HG03280 (cell line): ENCODE measurements around the gene MYO1F.
"Not testable (repeated sequence)": the region's sequence is repeated elsewhere in the genome, so short reads cannot be mapped to it uniquely, and the experiment has no call there.

Experiments used
- ATAC-seq: cut with Tn5 transposase; IDR thresholded peaks from one replicate; pipeline ENCODE4 v1.9.1; 2021; ENCODE audit warnings: mild to moderate bottlenecking, moderate library complexity; ENCODE audit not compliant: unreplicated experiment

Gene MYO1F

DNA sequence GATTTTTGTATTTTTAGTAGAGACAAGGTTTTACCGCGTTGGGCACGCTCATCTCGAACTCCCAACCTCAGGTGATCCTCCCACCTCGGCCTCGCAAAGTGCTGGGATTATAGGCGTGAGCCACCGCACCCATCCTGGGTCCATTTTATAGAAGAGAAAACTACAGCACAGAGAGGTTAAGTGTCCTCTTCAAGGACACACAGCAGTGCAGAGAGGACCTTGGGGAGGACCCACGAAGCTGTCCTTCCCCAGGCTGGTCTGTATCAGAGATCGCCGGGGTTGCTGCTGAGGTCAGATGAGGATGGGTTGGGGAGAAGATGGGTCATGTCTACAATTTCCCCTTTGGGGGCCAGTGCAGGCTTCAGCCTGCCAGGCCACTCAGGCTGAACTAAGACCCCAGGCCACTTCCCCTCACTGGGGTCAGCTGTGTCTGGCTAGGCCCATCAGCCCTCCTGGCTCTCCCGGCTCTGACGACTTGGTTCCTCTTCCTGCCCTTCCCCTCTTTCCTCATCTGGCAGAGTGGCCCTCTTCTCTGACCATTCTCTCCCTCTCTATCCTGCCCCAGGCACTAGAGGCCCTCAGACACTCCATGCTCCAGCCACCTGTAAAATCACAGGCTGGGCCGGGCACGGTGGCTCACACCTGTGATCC is 9.6 kb downstream of the MYO1F start:
- no peak for ATAC-seq

DNA sequence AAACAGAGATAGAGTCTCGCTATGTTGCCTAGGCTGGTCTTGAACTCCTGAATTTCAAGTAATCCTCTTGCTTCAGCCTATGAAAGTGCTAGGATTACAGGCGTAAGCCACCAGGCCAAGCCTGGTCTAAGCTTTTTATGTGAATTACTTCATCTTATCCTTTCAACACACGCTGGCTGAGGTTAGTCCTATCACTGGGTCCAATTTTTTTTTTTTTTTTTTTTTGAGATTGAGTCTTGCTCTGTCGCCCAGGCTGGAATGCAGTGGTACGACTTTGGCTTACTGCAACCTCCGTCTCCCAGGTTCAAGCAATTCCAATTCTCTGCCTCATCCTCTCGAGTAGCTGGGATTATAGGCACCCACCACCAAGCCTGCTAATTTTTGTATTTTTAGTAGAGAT is 10.4 kb downstream of the MYO1F start:
- ATAC-seq, result no peak

DNA sequence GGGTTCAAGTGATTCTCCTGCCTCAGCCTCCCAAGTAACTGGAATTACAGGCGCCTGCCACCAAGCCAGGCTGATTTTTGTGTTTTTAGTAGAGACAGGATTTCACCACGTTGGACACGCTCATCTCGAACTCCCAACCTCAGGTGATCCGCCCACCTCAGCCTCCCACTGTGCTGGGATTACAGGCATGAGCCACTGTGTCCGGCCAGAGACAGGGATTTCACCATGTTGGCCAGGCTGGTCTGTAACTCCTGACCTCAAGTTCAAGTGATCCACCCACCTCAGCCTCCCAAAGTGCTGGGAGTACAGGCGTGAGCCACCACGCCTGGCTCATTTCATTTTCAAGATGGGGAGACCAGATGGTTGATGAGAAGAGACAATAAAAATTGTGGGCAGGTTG is 12.4 kb downstream of the MYO1F start:
- ATAC-seq, result not testable (repeated sequence)

DNA sequence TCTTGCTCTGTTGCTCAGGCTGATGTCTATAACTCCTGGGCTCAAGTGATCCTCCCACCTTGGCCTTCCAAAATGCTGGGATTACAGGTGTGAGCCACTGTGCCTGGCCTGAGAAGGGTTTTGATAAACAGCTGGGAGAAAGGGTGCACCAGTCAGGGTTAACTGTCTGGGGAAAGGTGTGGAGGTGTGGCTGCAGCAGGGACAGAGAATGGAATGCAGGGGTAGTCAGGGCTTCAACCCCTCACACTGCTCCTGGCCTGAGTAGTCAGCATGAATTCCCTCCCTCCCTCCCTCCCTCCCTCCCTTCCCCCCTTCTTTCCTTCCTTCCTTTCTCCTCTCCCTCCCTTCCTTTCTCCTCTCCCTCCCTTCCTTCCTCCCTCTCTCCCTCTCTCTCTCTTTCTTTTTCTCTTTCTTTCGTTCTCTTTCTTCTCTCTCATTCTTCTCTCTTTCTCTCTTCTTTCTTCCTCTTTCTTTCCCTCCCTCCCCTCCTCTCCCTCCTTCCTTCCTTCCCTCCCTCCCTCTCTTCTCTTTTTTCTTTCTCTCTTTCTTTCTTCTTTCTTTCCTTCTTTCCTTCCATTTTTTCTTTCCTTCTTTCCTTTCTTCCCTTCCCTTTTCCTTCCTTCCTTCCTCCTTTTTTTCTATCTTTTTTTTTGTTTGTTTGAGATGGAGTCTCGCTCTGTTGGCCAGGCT is 16.0 kb downstream of the MYO1F start:
- no peak for ATAC-seq

DNA sequence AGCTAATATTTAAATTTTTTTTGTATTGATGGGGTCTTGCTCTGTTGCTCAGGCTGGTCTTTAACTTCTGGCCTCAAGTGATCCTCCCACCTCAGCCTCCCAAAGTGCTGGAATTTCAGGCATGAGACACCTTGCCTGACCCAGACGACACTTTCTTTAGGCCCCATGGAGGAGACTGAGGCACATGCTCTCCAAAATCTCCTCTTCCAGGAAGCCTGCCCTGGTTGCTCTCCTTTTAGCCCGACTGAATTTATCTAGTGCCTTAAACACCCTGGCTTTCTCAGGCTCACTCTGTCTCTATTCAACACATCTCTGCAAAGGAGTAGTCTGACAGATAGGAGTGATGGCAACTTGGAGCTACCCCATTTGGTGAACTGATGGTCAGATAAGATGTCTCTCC is 18.9 kb downstream of the MYO1F start:
- no peak for ATAC-seq

DNA sequence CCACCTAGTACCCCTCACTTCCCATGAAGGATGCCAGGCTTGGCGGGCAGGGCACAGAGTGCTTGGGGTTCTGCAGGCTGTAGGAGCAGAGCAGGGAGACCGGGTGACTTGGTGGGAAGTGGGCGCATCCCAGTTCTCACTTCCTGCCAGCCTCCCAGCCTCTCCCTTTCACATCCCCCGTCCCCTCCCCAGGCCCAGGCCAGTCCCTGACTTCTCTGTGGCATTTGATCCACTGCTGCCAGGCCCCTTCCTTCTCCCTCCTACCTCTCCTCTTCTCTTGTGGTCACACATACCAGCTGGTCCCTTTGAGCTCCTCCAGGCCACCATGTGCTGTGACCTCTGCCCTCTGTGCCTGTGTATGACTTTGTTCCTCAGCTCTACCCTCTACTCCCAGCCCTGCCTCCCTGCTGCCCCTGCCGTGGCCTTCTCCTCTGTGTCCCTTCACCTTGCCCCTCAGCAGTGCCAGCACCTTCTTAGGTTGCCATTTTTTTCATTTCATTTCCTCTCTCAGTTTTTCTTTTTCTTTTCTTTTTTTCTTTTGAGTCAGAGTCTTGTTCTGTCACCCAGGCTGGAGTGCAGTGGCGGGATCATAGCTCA is 19.5 kb downstream of the MYO1F start:
- ATAC-seq, result no peak

DNA sequence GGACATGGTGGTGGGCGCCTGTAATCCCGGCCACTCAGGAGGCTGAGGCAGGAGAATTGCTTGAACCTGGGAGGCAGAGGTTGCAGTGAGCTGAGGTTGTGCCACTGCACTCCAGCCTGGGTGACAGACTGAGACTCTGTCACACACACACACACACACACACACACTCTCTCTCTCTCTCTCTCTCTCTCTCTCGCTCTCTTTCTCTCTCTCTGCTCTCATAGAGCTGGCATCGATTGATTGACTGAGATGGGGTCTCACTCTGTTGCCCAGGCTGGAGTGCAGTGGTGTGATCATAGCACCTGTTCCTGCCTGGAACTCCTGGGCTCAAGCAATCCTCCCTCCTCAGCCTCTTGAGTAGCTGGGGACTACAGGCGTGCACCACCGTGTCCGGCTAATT is 23.5 kb downstream of the MYO1F start:
- ATAC-seq, result not testable (repeated sequence)

DNA sequence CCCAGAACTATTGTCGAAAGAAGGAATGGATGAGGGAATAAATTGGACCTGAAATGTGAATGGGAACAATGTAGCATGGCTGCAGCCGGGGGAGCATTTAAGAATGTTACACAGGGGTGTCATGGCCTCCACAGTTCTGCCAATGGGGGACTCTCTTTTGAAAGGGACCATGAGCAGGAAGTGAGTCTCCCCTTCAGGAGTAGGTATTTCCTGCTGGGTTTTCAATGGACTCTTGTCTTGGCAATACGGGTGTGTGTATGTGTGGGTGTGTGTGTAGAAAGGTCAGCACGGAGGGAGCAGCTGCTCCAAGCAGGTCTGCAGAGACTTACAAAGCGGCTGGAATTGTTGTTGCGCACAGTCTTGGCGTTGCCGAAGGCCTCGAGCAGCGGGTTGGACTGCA is 24.4 kb downstream of the MYO1F start:
- ATAC-seq, result no peak

DNA sequence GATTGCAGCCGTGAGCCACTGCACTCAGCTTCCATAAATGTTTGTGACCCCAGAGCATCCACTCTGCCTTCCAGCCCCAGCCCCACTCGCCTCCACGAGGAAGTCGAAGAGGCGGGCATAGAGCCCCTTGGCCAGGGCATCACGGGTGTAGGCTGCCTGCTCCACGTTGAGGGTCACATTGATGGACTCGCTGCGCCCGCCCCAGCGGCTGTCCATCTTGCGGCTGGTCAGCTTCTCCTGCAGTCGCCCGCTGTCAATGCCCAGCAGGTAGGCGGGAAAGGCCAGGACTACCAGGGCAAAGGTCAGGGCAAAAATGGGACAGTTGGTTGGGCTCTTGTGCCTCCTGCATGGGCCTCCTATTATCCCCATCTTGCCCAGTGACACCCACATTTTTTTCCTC is 27.2 kb downstream of the MYO1F start:
- no peak for ATAC-seq

DNA sequence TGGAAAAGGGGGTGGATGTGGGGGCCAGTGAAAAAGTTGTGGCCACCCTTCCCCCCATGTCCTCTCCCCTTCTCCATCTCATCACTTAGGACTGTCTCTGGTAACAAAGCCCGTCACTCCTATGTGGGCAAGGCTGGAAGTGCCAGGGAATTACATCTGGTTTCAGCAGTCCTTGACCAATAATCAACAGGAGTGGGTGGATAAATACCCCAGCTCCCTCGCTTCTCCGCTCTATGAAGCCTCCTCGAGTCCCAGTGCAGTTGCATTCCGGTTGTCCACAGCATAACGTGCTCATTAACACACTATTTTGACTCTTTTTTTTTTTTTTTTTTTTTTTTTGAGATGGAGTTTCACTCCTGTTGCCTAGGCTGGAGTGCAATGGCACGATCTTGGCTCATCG is 31.5 kb downstream of the MYO1F start:
- ATAC-seq, result no peak

DNA sequence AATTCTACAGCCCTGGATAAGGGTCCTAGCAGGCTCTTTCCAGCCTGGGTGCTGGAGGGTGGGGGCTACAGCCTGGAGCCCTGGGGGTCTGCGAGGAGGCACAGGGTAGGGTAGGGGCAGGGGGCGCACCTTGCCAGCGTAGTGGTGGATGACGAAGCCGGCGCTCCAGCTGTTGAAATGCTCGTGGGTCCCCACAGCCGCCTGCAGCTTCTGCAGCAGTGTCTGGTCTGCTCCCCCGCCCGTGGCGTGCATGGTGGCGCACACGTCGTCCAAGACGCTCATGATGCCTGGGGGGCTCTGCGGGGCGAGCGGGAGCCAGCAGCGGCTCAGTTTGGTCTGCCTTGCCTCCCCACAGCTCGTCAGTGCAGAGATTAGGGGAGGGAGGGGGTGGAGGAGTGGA is 33.1 kb downstream of the MYO1F start:
- no peak for ATAC-seq

DNA sequence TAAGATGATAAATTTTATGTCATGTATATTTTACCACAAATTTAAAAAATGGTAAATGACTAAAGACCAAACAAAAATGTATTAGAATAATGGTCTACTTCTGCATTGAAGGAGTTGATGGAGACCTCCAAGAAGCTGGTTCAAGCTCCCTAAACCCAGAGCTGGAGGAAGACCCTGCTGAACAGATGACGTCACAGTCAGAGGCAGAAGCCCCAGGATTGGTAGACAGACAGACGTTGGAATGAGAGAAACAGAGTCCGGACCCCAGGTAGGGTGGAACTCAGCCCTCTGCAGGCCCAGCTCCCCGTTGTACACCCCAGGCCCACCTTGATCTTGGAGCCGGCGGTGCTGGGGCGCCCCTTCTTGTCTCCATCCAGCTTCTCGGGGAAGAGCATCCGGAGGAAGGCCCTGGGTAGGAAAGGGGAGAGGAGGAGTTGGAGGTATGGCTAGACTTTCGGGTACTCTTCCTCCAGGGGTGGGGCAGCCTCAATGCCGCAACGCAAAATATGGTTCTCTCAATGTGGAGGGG is 37.6 kb downstream of the MYO1F start:
- no peak for ATAC-seq

DNA sequence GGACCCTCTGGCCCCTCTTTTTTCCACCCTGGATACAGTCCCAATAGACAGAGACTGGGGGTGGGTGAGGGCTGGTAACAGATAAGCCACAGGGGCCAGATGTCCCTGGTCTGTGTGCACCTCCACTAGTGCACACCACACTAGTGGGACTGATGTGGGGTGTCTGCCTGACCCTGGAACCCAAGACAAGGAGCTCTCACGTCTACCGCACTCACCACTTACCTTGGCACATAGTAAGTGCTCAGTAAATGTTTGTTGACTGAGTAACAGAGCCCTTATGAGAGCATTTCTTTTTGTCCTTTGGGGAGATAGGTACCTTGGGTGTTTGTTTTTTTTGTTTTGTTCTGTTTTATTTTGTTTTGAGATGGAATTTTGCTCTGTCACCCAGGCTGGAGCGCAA is 40.1 kb downstream of the MYO1F start:
- no peak for ATAC-seq

DNA sequence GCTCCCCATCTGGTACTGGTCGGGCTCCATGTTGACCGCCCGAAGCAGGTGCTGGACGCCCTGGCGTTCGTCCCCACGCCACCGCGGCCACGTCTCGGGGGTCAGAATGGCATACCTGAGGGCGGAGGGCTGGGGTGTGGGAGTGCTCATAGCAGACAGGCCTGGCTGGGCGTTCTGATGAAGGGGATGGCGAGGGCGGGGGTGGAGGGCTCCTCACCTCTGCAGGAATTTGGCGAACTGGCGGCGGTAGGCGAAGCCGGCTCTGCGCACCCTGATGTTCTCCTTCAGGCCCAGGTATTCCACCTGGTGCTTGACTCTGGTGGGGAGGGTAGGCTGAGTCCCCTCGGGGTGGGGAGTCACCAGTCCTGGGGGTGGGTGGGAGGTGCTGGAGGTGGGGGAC is 41.0 kb downstream of the MYO1F start:
- no peak for ATAC-seq

DNA sequence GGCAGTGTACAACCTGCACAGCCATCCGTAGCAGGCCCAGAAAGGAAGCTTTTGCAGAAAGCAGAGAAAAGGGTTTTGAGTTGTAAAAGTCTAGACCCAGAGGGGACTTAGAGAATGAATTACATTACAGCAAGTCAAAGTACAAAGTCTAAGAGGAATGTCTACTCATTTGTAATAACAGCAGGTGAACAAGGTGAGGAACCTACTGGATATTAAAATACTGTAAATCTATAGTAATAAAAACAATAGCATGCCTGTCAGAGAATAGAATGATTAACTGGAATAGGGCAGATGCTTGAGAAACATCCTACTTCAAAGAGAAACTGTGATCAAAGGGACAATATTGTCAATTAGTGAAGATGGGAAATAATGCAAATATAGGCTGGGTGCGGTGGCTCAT is 45.0 kb downstream of the MYO1F start:
- no peak for ATAC-seq

DNA sequence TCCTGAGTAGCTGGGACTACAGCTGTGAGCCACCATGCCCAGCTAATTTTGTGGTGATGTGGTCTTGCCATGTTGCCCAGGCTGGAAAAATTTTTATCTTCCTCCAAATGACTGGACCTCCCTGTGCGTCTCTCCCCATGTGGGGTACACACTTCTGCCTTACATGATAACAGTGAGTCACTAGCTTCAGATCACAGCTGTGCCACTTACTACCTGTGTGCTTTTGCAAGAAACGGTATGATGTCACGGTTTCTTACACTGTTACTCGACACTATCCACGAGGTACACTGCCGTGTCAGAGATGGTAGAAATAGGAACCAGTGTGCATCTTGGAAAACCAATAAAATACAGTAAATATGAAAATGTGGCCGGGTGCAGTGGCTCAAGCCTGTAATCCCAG is 45.8 kb downstream of the MYO1F start:
- ATAC-seq, result no peak

DNA sequence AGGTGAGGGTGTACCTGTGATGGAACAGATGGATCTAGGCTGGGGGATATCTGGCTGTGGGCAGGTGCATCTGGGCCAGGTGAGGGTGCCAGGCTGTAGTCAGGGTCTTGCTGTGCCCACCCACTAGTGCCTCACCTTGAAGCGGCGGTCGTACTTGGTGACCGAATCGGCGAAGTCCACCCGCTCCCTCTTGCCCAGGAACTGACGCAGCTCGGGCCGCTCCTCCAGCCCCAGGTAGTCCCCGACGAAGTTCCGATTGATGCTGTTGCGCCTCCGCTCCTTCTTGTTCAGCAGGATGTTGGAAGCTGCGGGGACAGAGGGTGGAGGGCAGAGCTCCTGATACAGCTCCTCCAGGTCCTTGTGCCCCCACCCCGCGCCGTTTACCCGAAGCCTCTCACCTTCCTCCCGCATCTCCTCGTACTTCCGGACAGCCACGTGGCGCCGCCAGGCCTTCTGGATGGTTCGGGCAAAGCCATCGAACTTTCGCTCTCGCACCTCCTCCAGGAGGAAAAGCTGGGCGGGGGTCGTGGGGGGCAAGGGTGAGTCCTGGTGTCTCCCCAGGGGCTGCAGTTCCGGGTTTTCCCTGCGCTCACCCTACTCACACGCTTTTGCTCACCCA is 47.1 kb downstream of the MYO1F start:
- ATAC-seq, result no peak

DNA sequence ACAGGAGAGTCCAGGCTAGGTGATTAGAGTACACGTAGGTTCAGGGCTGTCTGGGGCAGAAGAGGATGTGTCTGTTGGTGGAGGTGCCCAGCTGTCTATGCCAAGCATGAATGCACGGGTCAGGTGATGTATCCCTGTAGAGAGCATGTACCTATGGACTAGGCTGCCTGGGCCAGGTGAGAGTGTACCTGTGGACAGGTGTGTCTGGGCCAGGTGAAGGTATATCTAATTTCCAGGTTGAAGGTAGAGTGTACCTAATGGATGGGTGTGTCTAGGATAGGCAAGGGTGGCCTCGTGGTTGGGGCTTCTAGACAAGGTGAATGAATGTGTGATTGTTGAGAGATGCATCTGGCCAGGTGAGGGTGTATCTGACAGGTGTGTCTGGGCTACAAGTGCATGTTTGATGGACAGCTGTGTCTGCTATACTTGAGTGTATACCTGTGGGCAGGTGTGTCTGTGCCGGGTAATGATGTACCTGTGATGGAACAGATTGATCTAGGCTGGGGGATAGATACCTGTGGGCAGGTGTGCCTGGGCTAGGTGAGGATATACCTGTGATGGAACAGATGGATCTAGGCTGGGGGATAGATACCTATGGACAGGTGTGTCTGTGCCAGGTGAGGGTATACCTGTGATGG is 47.8 kb downstream of the MYO1F start:
- no peak for ATAC-seq

DNA sequence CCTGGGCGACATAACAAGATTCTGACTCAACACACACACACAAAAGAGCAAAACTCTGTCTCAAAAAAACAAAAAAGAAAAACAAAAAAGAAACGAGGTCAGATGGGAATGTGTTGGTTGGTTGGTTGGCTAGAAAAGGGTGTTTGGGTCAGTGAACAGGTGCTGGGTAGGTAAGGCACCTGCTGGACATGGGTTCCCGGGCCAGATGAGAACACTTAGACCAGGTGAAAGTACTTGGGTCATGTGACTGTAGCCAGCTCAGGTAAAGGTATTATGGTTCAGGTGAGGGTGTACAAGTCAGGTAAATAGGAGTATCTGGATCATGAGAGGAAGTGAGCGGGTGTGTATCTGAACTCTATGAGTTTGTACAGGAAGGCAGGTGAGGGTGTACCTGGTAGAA is 48.7 kb downstream of the MYO1F start:
- no peak for ATAC-seq

DNA sequence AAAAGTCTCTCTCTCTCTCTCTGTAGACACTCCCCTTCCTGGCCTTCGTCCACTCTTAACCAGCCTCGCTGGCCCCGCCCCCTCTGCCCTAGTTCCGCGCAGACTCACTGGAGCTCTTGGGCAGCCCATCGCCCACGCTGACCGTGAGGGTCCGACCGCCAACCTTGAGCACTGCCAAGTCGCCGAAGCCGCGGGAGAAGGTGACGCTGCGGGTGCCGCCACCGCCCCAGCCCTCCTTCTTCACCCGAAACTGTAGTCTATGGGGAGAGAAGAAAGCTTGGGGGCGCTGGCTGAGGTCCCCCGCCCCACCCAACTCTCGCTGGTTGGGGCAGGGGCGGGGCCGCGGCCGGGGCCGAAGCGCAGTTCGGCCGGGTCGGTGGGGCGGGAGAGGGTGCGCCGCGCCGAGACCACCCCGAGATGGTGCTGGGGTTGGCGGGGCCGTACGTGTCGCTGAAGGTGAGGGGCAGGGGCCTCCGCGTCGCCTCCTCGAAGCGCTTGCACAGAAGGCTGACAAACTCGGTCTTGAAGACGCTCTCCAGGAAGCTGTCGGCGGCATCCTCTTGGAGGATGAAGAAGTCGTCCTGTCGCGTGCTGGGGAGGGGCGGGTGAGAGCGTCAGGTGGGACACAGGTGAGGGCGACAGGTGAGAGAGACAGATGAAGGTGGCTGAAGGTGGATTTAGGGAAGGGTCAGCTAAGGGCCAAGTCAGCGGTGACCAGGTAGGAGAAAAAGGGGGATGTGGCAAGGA is 50.7 kb downstream of the MYO1F start:
- ATAC-seq, result no peak

DNA sequence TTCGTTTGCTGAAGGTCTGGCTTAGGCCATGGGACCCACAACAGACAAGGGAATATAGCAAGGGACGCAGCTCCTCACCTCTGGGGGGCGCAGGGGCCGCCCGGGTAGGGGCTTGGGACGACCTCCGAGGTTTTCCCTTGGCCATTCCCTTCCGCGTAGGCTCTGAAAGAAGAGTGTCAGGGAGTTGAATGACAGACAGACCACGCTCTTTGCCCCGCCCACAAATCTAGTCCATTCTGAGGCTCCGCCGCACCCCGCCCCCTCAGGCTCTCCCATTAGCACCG is 51.9 kb downstream of the MYO1F start:
- no peak for ATAC-seq
